KOPT-K1 (cell line): ENCODE measurements around the gene FGF4.

ENCODE experiments used
- H3K27ac ChIP-seq: fragments of 200-600 bp; sonication (generic); 2 replicates; pipeline ENCODE4 v1.5.1; 2016; ENCODE audit warnings: antibody characterized with exemption, mild to moderate bottlenecking, low read depth, low read length; ENCODE audit not compliant: poor library complexity, severe bottlenecking
- H3K36me3 ChIP-seq: fragments of 200-600 bp; sonication (generic); 2 replicates; pipeline ENCODE4 v1.5.1; 2017; ENCODE audit warnings: antibody characterized with exemption, mild to moderate bottlenecking, low read length, moderate library complexity; ENCODE audit not compliant: insufficient read depth
- H3K9me3 ChIP-seq: fragments of 200-600 bp; sonication (generic); 2 replicates; pipeline ENCODE4 v1.5.1; 2017; ENCODE audit warnings: antibody characterized with exemption, low read length, mild to moderate bottlenecking; ENCODE audit not compliant: insufficient read depth, poor library complexity, severe bottlenecking

Gene FGF4

DNA sequence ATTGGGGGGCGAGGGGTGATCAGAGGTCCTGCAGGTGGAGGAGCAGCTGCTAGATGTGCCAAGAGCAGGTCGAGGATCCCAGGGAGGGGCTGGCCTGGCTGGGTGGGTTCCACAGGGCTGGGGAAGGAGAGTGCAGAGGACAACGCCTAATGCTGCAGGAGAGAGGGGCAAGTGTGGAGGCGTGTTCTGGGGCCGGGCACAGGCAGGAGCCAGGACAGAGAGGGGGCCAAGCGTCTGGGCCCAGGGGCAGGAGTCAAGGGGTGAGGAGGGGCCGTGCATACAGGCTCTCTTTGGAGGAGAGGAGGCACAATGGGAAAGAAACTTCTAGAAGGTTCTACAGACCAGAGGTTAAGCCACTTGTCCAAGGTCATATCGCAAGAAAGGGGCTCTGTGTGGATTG lies 44.6 kb downstream of the FGF4 start:
- Histone ChIP-seq H3K36me3 (no peaks in the 10 kb centered on the region), H3K9me3 (peaks cover 13% of the 10 kb centered on the region), H3K27ac (no peak overlapping the region)

DNA sequence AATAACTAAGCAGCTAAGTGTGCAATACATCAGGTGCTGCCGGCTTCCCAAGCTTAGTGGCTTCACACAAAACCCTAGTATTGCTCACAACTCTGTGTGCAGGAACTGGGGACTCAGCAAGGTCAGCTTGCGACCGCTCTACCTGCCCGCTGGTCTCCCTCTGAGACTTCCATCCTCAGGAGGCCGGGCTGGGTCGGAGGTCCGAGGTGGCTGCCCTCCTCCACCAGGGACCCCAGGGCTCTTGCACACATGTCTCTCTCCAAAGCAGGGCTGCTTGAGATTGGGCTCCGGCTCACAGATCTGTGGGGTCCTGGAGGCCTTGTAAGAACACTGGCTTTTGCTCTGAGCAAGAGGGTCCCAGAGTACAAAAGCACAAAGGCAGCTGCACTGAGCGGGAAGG lies 45.9 kb downstream of the FGF4 start:
- peaks cover 7% of the 10 kb centered on the region for H3K9me3 ChIP-seq
- no peak overlapping the region for H3K27ac ChIP-seq
- no peaks in the 10 kb centered on the region for H3K36me3 ChIP-seq

DNA sequence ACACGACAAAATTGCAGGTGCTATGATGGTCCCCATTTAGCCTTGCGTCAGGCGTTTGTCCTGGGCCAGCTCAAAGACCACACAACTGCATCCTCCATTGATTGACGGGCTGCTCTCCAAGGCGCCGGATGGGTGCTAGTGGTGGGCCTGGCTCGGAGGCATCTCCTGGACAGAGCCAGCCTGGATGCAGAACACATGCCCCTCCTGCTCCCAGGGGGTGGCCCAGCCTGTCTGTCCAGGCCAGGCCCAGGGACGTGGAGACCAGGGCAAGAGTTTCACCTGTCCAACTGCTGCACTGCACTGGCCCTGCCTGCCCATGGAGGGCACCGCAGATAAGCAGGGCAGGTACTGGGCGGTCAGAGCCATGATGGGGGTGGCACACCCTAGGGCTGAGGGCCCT lies 47.9 kb downstream of the FGF4 start:
- Histone ChIP-seq H3K27ac (no peak overlapping the region), H3K36me3 (no peaks in the 10 kb centered on the region), H3K9me3 (no peaks in the 10 kb centered on the region)

DNA sequence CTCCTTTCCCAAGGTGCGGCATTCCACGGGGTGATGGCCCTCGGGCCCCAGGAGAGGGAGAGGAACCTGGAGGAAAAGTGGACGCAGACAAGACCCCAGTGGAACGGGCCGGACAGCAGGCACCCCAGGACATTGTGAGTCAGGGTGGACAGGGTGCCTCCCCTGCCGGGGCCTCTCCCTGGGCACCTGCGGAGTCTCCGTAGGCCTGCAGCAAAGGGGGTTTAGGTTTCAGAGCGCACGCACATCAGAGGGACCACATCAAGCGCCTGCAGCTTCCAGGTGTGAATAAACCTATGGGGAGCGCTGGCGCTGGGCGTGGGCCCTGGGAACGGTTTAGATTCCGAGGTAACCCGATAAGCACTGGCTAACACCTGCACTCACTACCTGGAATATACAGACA lies 48.7 kb downstream of the FGF4 start:
- Histone ChIP-seq H3K27ac (no peak overlapping the region), H3K36me3 (no peaks in the 10 kb centered on the region), H3K9me3 (no peaks in the 10 kb centered on the region)

DNA sequence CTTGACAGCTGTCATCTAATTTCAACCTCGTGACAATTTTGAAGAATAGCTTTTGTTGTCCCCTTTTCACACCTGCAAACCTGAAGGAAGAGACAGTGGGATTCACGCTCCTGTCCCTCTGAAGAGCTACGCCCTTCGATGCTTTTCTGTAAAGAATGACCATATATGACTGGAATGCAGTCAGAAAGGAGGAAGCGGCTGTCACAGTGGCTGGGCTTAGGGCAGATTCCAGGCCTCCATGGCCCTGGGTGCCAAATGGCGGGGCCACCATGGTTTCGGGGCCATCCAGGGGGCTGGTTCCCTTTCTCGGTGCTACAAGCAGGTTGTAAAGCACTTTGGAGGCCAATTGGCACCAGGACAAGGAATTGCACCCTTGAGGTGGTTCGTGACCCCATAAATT lies 49.1 kb downstream of the FGF4 start:
- H3K36me3 ChIP-seq: no peaks in the 10 kb centered on the region
- H3K9me3 ChIP-seq: no peaks in the 10 kb centered on the region
- no peak overlapping the region for H3K27ac ChIP-seq

DNA sequence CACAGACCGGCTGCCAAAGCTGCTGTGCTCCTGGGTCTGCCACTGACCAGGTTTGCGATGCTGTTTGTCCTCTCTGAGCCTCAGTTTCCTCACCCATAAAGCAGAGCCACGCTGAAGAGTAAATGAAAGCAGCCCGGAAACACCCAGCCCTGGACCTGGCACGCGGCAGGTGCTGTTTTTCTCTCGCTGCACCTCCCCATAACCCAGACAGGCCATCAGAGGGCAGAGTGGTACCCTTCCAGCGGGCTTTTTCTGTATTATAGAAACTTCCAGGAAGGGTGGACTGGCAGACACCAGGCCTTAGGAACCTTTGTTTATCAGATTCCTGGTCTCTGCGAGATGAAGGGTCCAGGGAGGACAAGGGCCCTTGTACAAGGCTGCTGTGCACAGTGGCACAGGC lies 53.4 kb downstream of the FGF4 start:
- Histone ChIP-seq H3K27ac (no peak overlapping the region), H3K36me3 (no peaks in the 10 kb centered on the region), H3K9me3 (no peaks in the 10 kb centered on the region)

DNA sequence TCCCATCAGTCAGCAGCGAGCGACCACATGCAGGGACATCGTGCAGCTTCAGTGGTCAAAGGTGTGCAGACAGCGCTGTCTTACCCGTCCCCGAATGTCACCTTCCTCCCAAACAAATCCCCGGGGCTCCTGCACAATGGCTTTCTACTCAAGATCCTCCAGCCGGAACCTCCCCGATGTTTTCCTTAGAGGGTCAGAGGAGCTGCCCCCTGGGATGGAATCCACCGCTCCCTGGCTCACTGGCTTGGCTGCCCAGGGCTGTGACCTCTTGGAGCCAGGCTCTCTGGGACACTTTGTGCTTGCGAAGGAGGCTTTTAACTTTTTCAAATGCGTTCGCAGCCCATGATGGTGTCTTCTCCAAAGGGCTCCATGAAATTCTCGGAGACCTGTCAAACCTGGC lies 54.0 kb downstream of the FGF4 start:
- Histone ChIP-seq H3K9me3 (no peaks in the 10 kb centered on the region), H3K36me3 (no peaks in the 10 kb centered on the region), H3K27ac (no peak overlapping the region)
